ENCODE data around the gene TACC2.

The TACC2 gene

GRCh38 chr10:122239578-122240257, 250.8 kb downstream of the TACC2 start:
- no peak for DNase-seq
- peaks cover 5% of the 10 kb centered on the region for H3K36me3 ChIP-seq

GRCh38 chr10:122240401-122240800, 251.4 kb downstream of the TACC2 start:
- Histone ChIP-seq H3K36me3 (peaks cover 5% of the 10 kb centered on the region), H3K9me3 (ENCODE audit: severe bottlenecking) (no peaks in the 10 kb centered on the region), H3K27me3 (ENCODE audit: insufficient read depth, low read depth, severe bottlenecking) (no peaks in the 10 kb centered on the region), H3K27ac (no peak overlapping the region), H3K4me3 (ENCODE audit: low read depth, low read length) (no peak overlapping the region)
- no peak for TF ChIP-seq CTCF (IDR thresholded peaks at IDR 0.05; ENCODE audit: low read depth, low read length)
- no peak for DNase-seq

More at GRCh38 chr10:122239578-122240257, 250.8 kb downstream of the TACC2 start:
- no peak for TF ChIP-seq CTCF (IDR thresholded peaks at IDR 0.05; ENCODE audit: low read depth, low read length)
- H3K9me3 ChIP-seq (ENCODE audit: severe bottlenecking) = no peaks in the 10 kb centered on the region
- H3K27ac ChIP-seq = no peak overlapping the region
- H3K27me3 ChIP-seq (ENCODE audit: insufficient read depth, low read depth, severe bottlenecking) = no peaks in the 10 kb centered on the region
- no peak overlapping the region for H3K4me3 ChIP-seq (ENCODE audit: low read depth, low read length)

- TF ChIP-seq CTCF (IDR thresholded peaks at IDR 0.05; ENCODE audit: low read depth, low read length) = no peak
- H3K27ac ChIP-seq = no peak overlapping the region
- H3K9me3 ChIP-seq (ENCODE audit: severe bottlenecking) = no peaks in the 10 kb centered on the region
- H3K27me3 ChIP-seq (ENCODE audit: insufficient read depth, low read depth, severe bottlenecking) = no peaks in the 10 kb centered on the region
- DNase-seq = no peak
- H3K36me3 ChIP-seq = peaks cover 5% of the 10 kb centered on the region
- no peak overlapping the region for H3K4me3 ChIP-seq (ENCODE audit: low read depth, low read length)
Observed at GRCh38 chr10:122241836-122242235, 252.9 kb downstream of the TACC2 start.

- Histone ChIP-seq H3K4me3 (ENCODE audit: low read depth, low read length) (no peak overlapping the region), H3K9me3 (ENCODE audit: severe bottlenecking) (no peaks in the 10 kb centered on the region), H3K36me3 (peaks cover 5% of the 10 kb centered on the region), H3K27ac (no peak overlapping the region), H3K27me3 (ENCODE audit: insufficient read depth, low read depth, severe bottlenecking) (no peaks in the 10 kb centered on the region)
- DNase-seq = no peak
- no peak for TF ChIP-seq CTCF (IDR thresholded peaks at IDR 0.05; ENCODE audit: low read depth, low read length)
Observed at GRCh38 chr10:122243550-122243949, 254.6 kb downstream of the TACC2 start.

- TF ChIP-seq CTCF (IDR thresholded peaks at IDR 0.05; ENCODE audit: low read depth, low read length) = no peak
- DNase-seq = no peak
Observed at GRCh38 chr10:122244001-122244975, 255.3 kb downstream of the TACC2 start.

More at GRCh38 chr10:122244001-122244975, 255.3 kb downstream of the TACC2 start:
- H3K27ac ChIP-seq = no peak overlapping the region
- H3K9me3 ChIP-seq (ENCODE audit: severe bottlenecking) = no peaks in the 10 kb centered on the region
- H3K36me3 ChIP-seq = peaks cover 5% of the 10 kb centered on the region
- H3K4me3 ChIP-seq (ENCODE audit: low read depth, low read length) = no peak overlapping the region
- H3K27me3 ChIP-seq (ENCODE audit: insufficient read depth, low read depth, severe bottlenecking) = no peaks in the 10 kb centered on the region
